GM21717 (cell line): ENCODE results near the gene MPZL1.

Experiments used
- ATAC-seq: cut with Tn5 transposase; IDR thresholded peaks from one replicate; pipeline ENCODE4 v1.9.1; 2021; ENCODE audit warnings: mild to moderate bottlenecking, moderate library complexity; ENCODE audit not compliant: unreplicated experiment

MPZL1 gene

DNA sequence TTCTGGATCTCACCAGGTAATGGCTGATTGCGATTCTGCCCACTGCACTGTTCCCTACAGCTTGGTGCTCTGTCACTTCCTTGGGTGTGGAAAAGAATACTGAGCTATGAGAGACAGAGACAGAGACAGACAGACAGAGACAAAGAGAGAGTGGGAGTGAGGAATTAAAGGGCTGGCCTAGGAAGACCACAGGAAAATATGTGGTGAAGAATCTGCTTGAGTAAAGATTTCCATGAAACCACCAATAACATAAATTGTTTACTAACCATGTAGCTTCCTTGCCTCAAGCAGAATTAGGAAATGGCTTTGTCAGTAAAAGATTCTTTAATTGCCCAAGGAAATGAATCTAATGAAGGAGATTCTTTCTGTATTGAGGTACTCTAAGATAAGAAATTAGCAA, 54.4 kb downstream of the MPZL1 start:
- no peak for ATAC-seq

DNA sequence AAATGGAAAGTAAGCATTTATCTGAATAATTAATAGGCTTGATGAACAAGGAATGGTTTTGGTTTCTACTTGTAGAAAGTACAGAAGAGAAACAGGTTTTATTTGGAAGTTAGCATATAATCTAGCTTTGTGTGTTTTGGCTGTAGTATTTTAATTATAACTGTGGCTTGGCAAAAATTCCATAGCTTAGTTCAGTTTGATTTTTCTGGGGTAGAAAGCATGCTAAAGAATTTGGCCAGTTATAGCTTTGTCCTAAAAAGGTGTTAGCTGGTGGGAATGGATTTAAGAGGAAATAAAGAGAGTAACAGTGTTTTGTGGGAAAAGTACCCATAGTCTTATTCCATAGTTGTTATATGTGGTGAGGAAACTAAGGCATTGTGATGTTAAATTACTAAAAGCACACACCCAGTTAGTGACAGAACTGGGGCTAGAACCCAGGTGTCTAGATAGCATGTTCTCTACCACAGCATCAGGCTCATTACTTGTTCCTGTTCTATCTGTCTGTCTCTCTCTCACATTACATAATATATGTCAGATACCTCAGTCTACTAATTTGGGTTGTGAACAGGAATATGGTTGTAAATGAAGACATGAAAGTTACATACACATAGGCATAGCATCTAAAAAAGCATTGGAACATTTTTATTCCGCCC, 55.0 kb downstream of the MPZL1 start:
- no peak for ATAC-seq

DNA sequence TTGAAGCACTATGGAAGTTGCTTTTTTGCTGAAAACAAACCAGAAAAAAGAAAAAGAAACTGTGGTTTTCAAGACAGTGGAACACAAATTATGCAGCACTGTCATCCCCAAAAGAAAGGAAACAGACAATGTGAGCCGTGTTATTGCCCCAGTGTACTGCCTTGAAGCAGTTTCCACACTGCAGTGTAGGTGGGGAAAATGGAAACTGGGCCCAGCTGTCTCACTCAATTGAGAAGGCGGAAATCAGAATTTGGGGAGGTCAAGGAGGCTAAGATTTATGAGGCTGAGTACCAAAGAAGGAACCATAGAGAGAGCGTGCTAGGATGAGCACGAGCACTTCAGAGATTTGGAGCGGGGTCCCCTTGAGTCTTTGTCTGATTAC, 55.5 kb downstream of the MPZL1 start:
- ATAC-seq = no peak

DNA sequence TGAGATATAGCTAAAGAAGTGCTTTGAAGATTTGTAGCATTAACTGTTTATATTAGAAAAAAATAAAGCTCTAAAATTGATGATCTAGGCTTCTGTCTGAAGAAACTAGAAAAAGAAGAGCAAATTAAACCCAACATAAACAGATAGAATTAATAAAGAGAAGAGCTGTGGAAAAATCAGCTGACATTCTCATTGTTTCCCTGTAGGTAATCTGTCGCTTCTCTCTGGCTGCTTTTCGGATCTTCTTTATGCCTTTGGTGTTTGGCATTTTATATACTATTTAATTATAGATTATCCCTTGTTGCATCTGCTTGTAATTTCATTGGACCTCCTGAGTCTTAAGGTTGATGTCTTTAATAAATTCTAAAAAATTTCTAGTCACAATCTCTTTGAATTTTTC, 59.8 kb downstream of the MPZL1 start:
- ATAC-seq = no peak

DNA sequence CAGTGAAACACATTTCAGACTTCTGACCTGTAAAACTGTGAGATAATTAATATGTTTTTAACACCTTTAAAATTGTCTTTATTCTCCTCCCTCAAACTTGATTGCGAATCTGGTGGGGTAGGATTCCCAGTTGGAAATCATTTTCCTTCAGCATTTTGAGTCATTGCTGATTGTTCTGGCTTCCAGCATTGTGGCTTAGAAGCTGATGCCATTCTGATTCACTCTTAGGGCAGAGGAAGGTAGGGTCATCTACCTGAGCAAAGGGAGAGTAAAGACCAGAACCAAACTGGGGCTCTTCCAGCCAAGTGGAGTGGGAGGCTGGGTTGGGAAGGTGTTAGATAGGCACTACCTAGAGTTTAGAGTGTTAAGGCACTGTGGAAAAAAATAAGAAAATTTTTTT, 61.2 kb downstream of the MPZL1 start:
- no peak for ATAC-seq

DNA sequence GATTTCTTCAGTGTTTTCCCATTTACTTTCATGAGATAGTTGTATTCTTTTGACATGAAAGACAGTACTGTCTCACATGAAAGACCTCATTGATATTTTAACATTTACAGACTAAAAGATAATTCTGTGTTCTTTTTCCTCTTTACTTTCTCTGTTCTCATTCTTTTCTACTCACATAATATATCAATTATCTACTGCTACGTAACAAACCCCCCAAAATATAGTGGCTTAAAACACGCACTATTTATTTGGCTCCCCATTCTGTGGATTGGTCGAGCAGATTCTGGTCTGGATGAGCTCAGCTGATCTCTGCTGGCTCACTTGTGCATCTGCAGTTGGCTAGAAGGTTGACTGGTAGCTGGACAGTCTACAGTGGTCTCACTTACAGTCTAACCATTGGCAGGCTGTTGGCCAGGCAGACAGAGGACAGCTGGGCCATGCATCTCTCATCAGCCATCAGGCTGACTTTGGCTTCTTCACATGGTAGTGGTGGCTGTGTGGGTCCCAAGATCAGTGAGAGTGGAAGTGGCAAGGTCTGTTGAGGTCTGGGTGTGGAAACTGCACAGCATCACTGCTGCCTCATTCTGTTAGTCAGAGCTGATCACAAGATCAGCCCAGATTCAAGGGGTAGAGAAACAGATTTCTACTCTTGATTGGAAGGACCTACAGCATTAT, 63.2 kb downstream of the MPZL1 start:
- ATAC-seq = no peak

DNA sequence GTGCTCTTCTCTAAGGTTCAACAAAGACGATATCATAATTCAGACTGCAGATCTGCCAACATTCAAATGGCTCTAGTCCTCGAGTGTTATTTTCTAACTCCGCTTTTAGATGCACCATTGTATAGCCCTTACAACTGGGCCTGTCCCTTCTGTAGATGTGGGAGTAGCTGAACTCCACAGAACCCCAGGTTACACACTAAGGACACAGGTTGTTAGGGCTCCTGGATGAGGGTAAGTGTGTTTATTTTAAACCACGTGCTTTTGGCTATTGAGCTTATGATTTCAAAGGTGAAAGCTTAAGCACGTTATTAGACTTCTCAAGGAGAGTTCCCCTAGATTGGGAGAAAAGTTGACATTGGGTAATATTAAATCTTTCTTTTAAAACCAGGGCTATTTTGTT, 64.7 kb downstream of the MPZL1 start:
- no peak for ATAC-seq

DNA sequence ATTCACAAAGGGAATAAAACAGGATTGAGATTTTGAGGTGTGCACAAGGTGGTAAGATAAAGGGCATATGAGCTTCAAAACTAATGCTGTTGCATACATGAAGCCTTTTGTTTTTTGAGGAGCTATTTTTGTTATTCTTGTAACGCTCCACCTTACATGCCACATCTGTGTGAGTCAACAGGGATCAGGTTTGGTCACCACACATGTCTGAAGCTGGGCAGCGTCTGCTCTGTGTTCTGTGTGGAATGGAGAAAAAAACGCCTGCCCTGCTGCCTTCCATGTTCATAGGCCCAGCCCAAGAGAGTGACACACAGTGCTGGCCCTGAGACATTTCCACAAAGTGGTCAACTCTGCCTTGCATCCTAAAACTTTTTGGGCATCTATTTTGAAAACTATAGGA, 67.7 kb downstream of the MPZL1 start:
- ATAC-seq = no peak

DNA sequence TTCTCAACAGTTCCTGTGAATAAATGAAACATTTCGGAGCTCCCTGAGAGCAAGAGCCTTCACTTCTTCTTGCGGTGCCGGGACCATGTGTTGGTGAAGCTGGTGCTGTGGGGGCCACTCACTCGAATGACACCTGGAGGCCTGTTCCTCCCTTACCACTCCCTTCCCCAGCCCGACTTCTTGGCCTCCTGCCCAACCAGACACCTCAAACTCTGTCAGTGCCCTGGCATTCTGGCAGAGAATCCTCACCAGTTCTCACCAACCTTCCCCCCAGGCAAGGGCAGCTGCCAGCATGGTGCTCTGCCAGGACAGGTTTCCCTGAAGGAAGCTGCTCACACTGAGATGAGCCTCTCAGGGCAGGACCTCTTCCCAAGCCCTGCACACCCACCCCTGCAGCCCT, 68.3 kb downstream of the MPZL1 start:
- no peak for ATAC-seq

DNA sequence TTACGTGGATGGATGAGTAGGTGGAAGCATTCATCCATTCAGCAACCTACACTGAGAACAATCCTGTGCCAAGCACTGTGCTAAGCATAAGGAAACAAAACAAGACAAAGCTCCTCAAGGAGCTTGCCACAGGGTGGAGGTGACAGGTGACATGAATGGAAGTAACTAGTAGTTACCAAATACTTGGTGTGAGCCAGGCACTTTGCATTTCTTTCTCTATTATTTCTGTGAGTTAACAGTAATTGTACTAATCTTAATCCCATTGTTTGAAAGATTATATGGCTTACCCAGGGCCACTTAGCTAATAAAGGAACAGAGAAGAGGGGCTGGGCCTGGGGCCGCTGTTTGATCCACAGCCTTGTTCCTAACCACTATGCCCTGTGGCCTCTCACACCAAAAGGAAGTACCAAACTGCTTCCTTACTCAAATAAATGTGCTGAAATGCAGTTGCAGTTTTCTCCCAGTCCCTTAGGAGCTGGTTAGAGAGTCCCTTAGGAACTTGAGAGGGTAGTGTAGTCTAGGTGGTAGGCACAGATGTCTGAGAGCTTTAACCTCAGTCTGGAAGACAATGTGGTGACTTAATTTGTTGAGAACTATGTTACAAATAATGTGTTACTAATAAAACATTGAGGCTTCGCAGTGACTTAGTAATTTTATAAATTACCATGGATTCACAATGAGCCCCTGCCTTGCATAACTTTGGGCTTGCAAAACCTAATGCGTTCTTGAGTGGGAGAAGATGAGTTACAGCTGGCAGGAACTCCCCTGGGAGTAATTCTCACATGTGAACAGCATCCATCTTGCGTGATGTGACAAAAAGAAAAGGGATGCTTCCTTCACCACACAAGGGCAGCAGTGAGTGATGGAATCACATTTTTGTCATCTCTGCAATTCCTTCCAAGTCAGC, 69.8 kb downstream of the MPZL1 start:
- no peak for ATAC-seq

DNA sequence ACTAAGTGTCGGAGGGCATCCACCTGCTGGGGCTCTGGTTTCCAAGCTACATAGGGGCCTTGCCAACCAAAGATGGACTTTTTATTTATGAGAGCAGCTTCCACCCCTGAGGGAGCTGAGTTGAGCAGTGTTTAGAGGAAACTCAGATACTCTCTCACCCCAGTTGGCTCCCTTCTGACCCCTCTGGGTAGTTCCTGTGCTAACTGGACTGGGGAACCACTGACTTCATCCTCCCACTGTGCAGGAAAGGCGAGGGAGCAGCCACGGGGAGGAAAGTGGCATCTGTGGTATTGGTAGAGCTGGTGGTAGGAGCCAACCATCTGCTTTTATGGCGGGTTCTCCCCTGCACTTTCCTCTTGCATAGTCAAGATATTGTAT, 70.4 kb downstream of the MPZL1 start:
- no peak for ATAC-seq

DNA sequence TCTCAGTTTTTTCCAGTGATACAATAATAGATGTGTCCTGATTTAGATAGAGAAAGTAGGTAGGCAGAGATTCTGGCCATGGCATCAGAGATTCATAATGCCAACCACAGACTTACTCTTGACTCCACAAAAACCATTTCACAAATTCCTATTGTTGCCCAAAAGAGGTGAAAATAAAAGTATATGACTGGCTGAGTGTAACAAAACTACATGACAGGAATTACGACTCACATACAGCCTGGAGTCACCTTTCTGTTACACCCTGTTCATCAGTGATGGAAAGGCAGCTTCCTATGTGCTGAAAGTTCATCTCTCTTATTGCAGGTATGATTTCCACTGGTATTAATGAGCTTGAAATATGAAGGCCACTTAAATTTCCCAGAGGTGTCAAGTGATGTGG, 72.3 kb downstream of the MPZL1 start:
- no peak for ATAC-seq

DNA sequence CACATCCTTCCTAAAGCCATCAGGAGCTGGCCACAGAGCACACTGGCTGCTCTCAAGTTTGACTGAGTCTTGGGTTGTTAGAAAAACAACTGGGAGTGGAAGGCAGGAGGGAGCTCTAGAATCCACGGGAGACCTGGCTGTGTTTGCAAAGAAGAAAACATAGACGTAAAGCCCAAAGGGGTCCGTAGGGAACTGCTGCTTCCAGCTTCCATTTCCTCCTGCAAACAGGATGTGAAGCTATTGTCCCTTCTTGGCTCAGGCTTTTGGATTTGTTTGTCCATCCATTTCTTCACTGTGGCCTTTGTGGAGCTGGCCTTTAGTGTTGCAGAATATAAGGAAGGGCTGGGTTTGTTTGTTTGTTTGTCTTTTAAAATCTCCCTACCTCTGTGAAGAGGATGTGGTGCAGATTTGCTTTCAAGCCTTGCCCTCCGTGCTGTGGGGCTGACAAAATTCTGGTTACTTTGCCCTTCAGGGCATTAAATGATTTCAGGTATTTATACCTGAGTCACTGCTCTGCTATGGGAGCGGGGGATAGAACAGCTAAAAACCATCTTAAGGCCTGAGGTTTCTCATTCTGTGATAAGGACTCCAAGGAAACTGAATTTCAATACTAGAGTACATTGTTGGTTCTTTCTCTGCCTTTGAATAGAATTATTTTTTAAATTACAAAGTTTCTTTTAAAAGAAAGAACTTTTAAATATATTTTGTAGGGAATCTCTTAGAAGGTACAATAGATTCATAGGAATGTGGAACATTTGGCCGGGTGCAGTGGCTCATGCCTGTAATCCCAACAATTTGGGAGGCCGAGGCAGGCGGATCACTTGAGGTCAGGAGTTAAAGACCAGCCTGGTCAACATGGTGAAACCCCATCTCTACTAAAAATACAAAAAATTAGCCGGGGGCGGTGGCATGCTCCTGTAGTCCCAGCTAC, 74.3 kb downstream of the MPZL1 start:
- ATAC-seq = no peak

DNA sequence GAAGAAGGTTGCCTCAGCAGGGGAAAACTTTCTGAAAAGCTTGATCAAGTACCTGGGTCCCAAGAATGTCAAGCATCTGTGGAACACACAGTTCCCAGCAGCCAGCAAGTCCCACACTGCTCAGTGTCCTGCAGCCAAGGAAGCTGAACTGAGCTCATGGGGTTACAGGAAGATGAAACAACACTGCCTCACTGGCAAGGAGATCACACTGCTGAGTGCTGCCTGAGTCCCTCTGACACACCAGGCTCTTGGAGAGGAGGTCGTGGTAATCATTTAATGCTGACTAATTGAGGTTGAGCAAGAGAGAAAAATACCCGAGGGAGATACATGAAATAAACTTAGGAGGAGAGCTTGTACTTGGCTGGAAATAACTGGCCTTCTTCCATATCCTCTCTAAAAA, 75.2 kb downstream of the MPZL1 start:
- ATAC-seq = no peak

DNA sequence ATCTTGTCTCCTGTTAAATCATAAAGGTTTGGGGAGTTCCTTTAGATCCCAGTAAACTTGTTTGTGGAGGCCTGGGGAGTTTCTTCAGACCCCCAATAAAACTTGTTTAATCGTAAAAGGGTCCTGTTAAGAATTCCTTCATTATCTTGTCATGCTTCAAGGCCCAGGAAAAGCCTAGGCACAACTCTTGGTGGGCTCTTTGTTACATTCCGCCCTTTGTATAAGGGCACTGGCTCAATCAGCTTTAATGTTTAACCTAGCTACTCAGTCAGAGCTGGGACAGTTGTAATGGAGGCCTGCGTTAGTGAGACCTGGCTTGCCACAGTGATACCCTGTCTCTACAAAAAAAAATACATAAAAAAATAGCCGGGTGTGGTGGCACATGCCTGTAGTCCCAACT, 77.2 kb downstream of the MPZL1 start:
- ATAC-seq = no peak

DNA sequence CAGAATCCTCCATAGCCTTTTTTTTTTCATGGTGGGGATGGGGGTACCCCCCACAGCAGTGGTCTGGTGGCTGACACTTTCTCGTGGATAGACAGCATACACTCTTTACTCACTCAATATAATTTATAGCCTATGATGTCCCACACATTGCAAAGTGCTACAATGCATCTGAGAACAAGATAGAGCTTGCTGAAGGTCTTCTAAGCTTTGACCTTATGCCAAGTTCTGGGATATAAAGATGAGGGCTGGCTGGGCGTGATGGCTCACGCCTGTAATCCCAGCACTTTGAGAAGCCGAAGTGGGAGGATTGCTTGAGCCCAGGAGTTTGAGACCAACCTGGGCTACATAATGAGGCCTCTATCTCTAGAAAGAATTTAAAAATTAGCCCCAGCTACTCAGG, 78.0 kb downstream of the MPZL1 start:
- no peak for ATAC-seq

DNA sequence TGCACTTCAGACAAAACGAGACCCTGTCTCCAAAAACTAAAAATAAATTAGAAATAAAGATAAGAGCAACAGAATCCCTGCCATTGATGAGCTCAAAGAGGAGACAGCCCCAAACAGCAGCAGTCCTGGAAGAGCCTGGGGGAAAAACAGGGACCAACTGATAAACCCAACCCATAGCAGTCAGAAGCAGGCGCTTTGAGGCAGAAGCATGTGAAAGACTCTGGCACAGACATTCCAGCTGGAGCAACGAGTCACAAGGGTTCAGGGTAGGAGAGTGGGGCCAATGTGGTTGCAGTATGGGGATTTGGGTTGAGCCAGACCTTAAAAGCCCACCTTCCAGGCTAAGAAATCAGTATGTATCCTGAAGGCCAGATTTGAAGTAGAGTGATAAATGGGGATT, 78.5 kb downstream of the MPZL1 start:
- no peak for ATAC-seq

DNA sequence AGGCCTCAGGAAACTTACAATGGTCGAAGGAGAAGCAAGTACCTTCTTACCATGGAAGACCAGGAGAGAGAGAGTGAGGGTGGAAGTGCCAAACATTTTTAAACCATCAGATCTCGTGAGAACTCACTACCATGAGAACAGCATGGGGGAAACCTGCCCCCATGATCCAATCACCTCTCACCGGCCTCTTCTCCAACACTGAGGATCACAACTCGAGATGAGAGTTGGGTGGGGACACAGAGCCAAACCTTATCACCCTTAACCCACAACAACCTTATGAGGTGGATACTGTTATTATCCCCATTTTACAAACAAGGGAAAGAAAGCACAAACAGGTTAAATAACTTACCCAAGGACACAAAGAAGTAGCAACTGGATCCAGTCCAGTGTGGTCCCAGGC, 80.5 kb downstream of the MPZL1 start:
- no peak for ATAC-seq

DNA sequence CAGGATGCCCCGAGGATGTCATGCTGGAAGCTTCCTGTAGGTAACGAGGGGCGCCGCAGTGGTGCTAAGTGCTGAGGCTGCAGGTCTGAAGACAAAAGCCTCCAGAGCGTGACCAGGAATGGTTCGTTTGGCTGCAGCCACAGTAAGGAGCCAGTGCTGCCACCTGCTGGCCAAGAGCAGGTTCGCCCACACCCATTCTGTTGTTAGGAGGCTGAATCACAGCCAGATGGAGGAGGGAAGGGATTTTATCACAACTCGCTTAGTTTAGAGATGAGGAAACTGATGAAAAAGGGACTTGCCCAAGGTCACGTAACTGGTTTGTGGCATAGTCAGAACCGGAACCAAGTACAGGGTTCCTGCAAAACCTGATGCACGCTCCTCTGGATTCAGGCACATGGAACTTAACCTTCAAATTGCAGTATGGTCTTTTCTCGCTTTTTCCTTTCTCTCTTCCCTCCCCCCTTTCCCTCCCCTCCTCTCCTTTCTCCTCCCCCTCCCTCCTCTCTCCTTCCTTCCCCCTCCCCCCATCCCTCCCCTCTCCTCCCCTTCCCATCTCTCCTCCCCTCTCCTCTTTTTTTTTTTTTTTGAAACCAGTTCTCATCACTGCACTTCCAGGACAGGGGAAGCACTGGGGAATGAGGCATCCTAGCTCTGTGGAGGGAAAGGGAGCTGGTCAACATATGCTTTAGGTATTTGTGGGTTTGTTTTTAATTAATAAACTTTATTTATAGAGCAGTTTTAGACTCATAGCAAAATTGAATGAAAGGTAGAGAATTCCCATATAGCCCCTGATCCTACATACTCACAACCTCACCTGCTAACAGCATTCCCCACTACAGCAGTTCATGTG, 81.8 kb downstream of the MPZL1 start:
- ATAC-seq = peak; percentile 96

DNA sequence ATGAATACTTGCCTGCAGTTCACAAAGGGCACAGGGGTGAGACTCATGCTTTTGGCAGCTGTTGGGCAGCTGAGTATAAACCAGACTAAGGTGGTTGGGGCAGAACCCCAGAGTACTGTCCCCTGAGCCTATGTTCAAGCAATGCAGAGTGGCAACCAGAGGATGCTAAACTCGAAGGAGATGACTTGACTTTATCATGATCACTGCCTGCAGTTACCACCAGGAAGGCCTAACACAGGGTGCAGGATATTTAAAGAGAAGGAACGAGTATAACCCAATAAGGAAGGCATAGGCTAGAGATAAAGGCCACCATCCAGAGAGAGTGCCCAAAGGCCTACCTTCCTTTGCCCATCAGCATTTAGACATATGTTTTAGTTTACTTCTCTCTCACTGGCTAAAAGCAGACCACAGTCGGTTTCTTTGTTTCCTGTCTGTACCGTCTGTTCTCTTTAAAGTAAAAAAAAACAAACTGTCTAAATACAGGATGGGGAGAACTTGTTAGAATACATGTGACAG, 83.3 kb downstream of the MPZL1 start:
- ATAC-seq = no peak
